NCI-H460 (cell line): ENCODE data around the gene CDH2. TPM values are rescaled to one million over a fixed set of nuclear protein-coding genes. Genes with fewer than 3 reads are reported as not detected.
"Not testable (repeated sequence)": the region's sequence is repeated elsewhere in the genome, so short reads cannot be mapped to it uniquely, and the experiment has no call there.

Experiments used
- DNase-seq: peaks from one replicate; pipeline ENCODE4 v3.0.0-alpha.2; 2016; ENCODE audit warnings: low read depth; ENCODE audit errors: extremely low read depth
- total RNA-seq: library from RNA; depleted of rRNA; stranded (reverse); fragments of >200 nt; shearing (Covaris generic); gene quantifications from 2 replicates; pipeline ENCODE4 v1.2.3, GENCODE V29; 2014

CDH2 gene
- total RNA-seq, 1 experiment from 2014 or later, result 0.77 TPM

DNA sequence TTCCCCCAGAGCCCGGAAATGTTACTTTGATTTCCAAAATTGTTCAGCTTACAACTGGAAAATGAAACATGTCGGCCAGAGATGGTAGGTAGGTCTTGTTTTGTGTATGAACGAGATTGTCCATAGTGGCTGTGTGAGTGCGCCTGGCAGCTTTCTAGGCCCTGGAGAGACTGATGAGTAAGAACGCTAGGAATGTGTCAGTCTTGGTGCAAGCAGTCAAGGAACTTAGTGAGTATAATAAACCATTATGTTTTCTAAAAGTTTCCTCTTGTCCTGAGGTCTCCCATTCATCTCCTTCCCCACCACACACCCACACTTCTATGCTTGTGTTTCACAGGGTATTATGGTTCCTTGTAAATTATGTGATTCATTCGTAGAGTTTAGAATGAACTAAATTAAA lies 234.2 kb downstream of the CDH2 start:
- no peak for DNase-seq

DNA sequence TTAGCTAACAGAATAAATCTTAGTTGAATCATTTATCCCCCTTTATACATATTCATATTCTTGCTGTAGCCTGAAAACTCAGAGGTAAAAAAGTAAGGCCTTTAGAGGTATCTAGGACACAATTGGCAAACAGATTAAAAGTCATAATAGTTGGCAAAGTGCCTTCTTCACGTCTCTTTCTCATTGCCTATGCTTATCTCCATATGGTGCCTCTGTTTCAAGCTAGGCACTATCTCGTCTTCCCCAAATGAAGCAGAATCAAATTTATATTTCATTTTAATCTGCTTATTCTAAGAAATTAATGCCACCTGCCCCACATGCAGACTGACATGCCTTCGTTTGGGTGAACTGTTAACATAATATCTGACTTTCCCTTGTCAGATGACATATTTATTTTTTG lies 245.4 kb downstream of the CDH2 start:
- DNase-seq, result no peak

DNA sequence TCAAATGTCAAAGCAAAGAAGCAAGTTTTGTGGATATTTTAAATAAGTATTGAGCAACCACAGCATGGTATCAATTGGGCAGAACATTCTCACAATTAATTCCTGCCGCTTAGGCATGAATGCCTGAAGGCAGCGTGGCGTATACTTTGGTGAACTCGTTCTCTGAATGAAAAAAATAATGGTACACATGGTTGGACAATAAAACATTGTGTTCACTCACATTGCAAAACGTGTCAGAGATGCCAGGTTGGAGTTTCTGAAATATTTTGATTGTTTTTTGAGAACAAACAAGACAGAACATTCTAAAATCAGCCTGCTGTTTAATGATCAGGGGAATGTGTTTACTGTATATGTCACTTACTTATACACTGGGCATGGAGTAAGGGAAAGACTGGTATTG lies 254.2 kb downstream of the CDH2 start:
- DNase-seq, result no peak

DNA sequence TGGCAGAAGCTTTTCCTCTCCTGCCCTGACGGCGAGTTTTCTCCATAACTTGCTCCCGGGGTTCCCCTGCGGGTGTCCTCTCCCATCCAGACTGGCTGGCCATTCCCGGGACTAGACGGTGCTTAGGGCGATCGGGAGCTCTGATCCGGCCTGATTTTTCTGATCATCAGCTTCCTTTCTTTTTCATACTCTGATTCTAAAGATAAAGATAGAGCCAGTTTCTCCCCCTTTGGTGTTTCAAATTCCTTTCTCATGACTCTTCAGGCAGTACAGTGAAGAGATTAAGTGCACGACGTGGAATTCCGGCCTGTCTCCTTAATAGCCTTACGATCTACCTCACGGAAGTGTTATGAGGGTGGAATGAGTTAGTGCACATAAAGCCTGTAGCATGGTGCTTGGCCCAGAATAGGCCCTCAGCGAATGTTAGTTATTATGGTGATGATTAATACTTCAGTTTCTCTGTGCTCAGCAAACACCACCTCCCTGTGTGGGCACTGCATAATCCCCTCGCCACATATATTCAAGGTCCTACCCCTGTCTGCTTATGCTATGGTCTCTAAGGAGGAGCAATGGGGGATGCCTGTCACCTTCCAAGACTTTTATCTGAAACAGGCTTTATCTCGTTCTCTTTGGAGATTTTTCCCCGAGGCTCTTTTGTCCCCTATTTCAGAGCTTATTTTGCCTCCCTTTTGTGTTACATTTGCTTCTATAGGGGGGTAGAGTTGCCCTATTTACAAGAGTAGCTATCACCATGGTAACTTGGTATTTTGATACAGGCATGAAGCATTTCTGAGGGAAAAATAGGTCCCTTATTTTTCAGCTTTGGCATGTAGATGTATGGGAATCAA lies 254.8 kb downstream of the CDH2 start:
- DNase-seq, result peak; percentile 2

DNA sequence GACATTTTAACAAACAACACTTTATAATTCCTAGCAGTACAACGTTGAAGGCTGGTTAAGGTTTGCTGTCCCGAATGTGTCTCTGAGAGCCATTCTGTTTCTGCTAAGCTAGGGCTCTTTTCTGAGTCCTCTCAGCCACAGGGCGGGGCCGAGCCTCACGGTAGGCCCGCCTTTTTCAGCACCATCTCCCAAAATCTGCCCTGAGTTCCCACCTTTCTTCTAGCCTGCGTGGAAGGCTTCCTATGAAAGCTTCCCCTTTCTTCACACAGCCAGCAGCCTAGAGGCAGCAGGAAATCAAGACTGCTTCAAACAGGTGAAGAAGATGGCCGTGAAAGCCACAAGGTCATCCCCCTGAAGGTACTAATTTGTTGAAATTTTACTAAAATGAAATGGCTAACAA lies 255.5 kb downstream of the CDH2 start:
- DNase-seq, result no peak

DNA sequence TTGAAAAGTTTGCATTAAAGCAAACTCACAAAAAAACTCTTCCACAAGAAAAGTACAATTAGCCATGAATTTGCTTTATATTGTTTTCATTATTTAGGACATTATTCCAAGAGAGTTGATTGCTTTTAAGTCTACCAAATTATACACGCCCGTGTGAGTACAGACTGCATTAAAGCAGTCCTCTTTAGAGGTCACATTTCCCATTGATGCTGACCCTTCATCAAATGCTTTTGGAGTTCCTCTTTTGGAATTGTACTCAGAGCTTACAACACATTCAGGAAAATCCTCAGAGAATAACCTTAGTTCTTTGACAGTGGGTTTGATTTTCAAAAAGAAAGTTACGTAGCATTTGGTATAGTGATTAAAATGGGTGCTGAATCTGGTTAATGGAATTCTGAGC lies 256.1 kb downstream of the CDH2 start:
- DNase-seq, result no peak

DNA sequence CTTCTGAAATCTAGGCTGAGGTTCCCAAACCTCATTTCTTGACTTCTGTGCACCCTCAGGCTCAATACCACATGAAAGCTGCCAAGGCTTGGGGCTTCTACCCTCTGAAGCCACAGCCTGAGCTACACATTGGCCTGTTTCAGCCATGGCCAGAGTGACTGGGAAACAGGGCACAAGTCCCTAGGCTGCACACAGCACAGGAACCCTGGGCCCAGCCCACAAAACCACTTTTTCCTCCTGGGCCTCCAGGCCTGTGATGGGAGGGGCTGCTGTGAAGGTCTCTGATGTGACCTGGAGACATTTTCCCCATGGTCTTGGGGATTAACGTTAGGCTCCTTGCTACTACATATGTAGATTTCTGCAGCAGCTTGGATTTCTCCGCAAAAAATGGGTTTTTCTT lies 270.7 kb downstream of the CDH2 start:
- DNase-seq, result not testable (repeated sequence)

DNA sequence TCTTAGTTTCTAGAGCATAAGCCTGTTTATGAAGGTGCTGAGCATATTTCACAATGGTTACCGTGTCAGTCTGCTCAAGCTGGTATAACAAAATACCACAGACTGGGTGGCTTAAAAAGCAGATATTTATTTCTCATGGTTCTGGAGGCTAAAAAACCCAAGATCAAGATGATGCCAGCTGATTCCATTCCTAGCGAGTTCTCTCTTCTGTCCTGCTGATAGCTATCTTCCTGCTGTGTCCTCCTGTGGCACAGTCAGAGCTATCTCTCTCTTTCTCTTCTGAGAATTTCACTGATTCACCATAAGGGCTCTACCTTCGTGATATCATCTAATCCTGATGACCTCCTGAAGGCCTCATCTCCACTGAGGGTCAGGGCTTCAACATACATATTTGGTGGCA lies 273.0 kb downstream of the CDH2 start:
- no peak for DNase-seq

DNA sequence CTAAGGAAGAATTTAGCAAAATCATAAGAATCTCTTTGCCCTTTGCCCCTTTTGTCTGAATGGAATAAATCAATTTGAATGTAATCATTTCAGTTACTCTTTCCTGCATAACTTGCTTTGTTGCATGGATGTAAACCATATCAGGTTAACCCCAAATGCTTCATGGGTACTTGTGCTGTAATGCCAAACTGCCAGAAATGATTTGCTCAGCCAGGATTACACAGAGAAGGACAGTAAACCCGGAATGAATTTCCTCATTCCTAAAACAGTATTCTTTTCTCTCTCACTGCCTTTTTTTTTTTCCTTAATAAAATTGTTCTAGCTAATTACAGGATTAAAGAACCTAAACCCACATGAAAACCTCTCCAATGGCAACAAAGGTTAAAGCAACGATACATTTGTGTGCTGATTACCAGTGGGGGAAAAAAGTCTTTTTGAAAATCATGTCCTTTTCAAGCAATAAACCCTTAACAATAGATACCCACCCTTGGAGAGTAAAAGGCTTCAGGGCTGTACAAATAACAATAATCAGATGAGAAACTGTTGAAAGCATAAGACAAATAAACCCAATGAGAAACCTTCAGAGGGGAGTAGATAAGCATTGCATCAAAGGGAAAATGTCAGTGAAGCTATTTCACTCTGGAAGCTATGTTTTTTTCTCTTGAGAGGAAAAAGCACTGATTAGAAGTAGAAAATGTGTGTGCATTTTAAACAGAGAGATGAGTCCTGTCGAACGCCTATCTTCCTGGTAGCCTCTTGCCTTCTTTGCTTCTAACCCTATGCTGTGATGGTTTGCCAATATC lies 275.3 kb downstream of the CDH2 start:
- DNase-seq, result no peak
